ENCODE data around the gene FRMD1. TPM values are rescaled to one million over a fixed set of nuclear protein-coding genes. Genes with fewer than 3 reads are reported as not detected.

The FRMD1 gene
- total and polyA plus RNA-seq, 2 donors (not counting 1 experiment from before 2014, with no cell fraction given) = not detected

GRCh38 chr6:168058691-168059551 is 20.1 kb downstream of the FRMD1 start:
- H3K4me1 Mint-ChIP-seq = no peaks in the 10 kb centered on the region
- no peaks in the 10 kb centered on the region for H3K36me3 ChIP-seq (replicated peaks in 1 of 2; ENCODE audit: control extremely low read depth in 1 of 2, control insufficient read depth in 1 of 2, extremely low read depth in 1 of 2, insufficient read depth in 2 of 2, low read length in 1 of 2)
- no peaks in the 10 kb centered on the region for H3K79me2 ChIP-seq (ENCODE audit: control insufficient read depth, insufficient read depth, low read length)
- DNase-seq (no peak), ATAC-seq (ENCODE audit: low read depth) (no peak)
- H3K27me3 ChIP-seq (replicated peaks in 1 of 4; ENCODE audit: control extremely low read depth in 1 of 4, control insufficient read depth in 3 of 4, insufficient read depth in 4 of 4, low read length in 3 of 4) = no peaks in the 10 kb centered on the region
- ChIA-PET POLR2A (no interaction called here), CTCF (no interaction called here)
- no peaks in the 10 kb centered on the region for H4K20me1 ChIP-seq (ENCODE audit: control insufficient read depth, insufficient read depth, low read length, poor library complexity, severe bottlenecking)
- H3K9ac ChIP-seq (ENCODE audit: low read length) = no peak overlapping the region
- H3K9me3 Mint-ChIP-seq (ENCODE audit: insufficient read depth) = no peaks in the 10 kb centered on the region
- no peak overlapping the region for H3K27ac ChIP-seq (ENCODE audit: low read length in 2 of 2)
- 92% methylated on average over 28 of the region's 30 CpGs for WGBS (ENCODE audit: insufficient coverage)
- H3K4me3 ChIP-seq (ENCODE audit: control extremely low read depth in 1 of 5, extremely low read depth in 1 of 5, insufficient read depth in 1 of 5, low read depth in 2 of 5, low read length in 4 of 5) = no peak overlapping the region
- no peaks in the 10 kb centered on the region for H3K9me3 ChIP-seq (ENCODE audit: control extremely low read depth in 1 of 3, control insufficient read depth in 2 of 3, insufficient read depth in 1 of 3, low read length in 2 of 3)
- no peaks in the 10 kb centered on the region for H3K4me1 ChIP-seq (ENCODE audit: control insufficient read depth in 2 of 2, insufficient read depth in 2 of 2, low read length in 2 of 2)
- no peak overlapping the region for H3K4me3 Mint-ChIP-seq
- intact Hi-C loops (cut with micrococcal nuclease) = no loop called here
- H3K27ac Mint-ChIP-seq = no peak overlapping the region
- no peak overlapping the region for H3K4me2 ChIP-seq (replicated peaks; ENCODE audit: low read depth, low read length, poor library complexity, severe bottlenecking)
- H3K27me3 Mint-ChIP-seq = no peaks in the 10 kb centered on the region
- TF ChIP-seq EZH2 (IDR thresholded peaks at IDR 0.05; ENCODE audit: borderline replicate concordance, insufficient read depth, low read depth, low read length, poor library complexity, severe bottlenecking) (no peak), CTCF (IDR thresholded peaks at IDR 0.05) (no peak)
- no peak overlapping the region for H2AFZ ChIP-seq (ENCODE audit: insufficient read depth, low read depth, low read length, poor library complexity, severe bottlenecking)

- Mint-ChIP-seq H3K27me3 (no peaks in the 10 kb centered on the region), H3K27ac (no peak overlapping the region), H3K9me3 (ENCODE audit: insufficient read depth) (no peaks in the 10 kb centered on the region), H3K4me3 (no peak overlapping the region), H3K4me1 (no peaks in the 10 kb centered on the region)
- Histone ChIP-seq H3K36me3 (replicated peaks in 1 of 2; ENCODE audit: control extremely low read depth in 1 of 2, control insufficient read depth in 1 of 2, extremely low read depth in 1 of 2, insufficient read depth in 2 of 2, low read length in 1 of 2) (no peaks in the 10 kb centered on the region), H3K9ac (ENCODE audit: low read length) (no peak overlapping the region), H3K27me3 (replicated peaks in 1 of 4; ENCODE audit: control extremely low read depth in 1 of 4, control insufficient read depth in 3 of 4, insufficient read depth in 4 of 4, low read length in 3 of 4) (no peaks in the 10 kb centered on the region), H3K4me3 (ENCODE audit: control extremely low read depth in 1 of 5, extremely low read depth in 1 of 5, insufficient read depth in 1 of 5, low read depth in 2 of 5, low read length in 4 of 5) (no peak overlapping the region), H3K9me3 (ENCODE audit: control extremely low read depth in 1 of 3, control insufficient read depth in 2 of 3, insufficient read depth in 1 of 3, low read length in 2 of 3) (no peaks in the 10 kb centered on the region), H3K27ac (ENCODE audit: low read length in 2 of 2) (no peak overlapping the region), H3K4me2 (replicated peaks; ENCODE audit: low read depth, low read length, poor library complexity, severe bottlenecking) (no peak overlapping the region), H3K79me2 (ENCODE audit: control insufficient read depth, insufficient read depth, low read length) (no peaks in the 10 kb centered on the region), H4K20me1 (ENCODE audit: control insufficient read depth, insufficient read depth, low read length, poor library complexity, severe bottlenecking) (no peaks in the 10 kb centered on the region), H2AFZ (ENCODE audit: insufficient read depth, low read depth, low read length, poor library complexity, severe bottlenecking) (no peak overlapping the region), H3K4me1 (ENCODE audit: control insufficient read depth in 2 of 2, insufficient read depth in 2 of 2, low read length in 2 of 2) (no peaks in the 10 kb centered on the region)
- DNase-seq (no peak), ATAC-seq (ENCODE audit: low read depth) (no peak)
- intact Hi-C loops (cut with micrococcal nuclease) = no loop called here
- POLR2A ChIA-PET = no interaction called here
- CTCF ChIA-PET = no interaction called here
- TF ChIP-seq EZH2 (IDR thresholded peaks at IDR 0.05; ENCODE audit: borderline replicate concordance, insufficient read depth, low read depth, low read length, poor library complexity, severe bottlenecking) (no peak), CTCF (IDR thresholded peaks at IDR 0.05) (no peak)
- 92% methylated on average over 9 of the region's 14 CpGs for whole genome bisulfite sequencing (ENCODE audit: insufficient coverage)
Measured at GRCh38 chr6:168057836-168058235, 21.2 kb downstream of the FRMD1 start.
